ENCODE data around the gene RNF215. TPM values are rescaled to one million over a fixed set of nuclear protein-coding genes. Genes with fewer than 3 reads are reported as not detected.
"Not testable (repeated sequence)": the region's sequence is repeated elsewhere in the genome, so short reads cannot be mapped to it uniquely, and the experiment has no call there.

RNF215 gene
- total RNA-seq, 1 donor from 2014 or later = 24.5 TPM

GRCh38 chr22:30404307-30404706 lies 17.1 kb upstream of the RNF215 start:
- peak overlapping the region; percentile 9 for H3K27ac Mint-ChIP-seq (ENCODE audit: unreplicated experiment)
- Histone ChIP-seq H3K36me3 (ENCODE audit: insufficient read depth, low read length) (peaks cover 35% of the 10 kb centered on the region), H2AFZ (ENCODE audit: low read depth, low read length) (no peak overlapping the region), H3K9me3 (ENCODE audit: insufficient read depth, low read depth, low read length) (no peaks in the 10 kb centered on the region), H3K9ac (ENCODE audit: low read length) (no peak overlapping the region), H3K27me3 (ENCODE audit: insufficient read depth, low read length) (no peaks in the 10 kb centered on the region), H3K4me1 (ENCODE audit: insufficient read depth, low read length) (peaks cover 13% of the 10 kb centered on the region), H3K4me3 (ENCODE audit: insufficient read depth, low read depth, low read length) (no peak overlapping the region), H4K20me1 (ENCODE audit: insufficient read depth, low read length) (peaks cover 56% of the 10 kb centered on the region), H3K4me2 (ENCODE audit: low read length) (no peak overlapping the region), H3K27ac (ENCODE audit: low read depth, low read length) (no peak overlapping the region), H3K79me2 (ENCODE audit: insufficient read depth, low read length) (peaks cover 57% of the 10 kb centered on the region)
- H3K9me3 Mint-ChIP-seq (ENCODE audit: unreplicated experiment) = no peaks in the 10 kb centered on the region
- peaks cover 19% of the 10 kb centered on the region for H3K4me1 Mint-ChIP-seq (ENCODE audit: low read depth, unreplicated experiment)
- peaks cover 16% of the 10 kb centered on the region for H3K36me3 Mint-ChIP-seq (ENCODE audit: low read depth, unreplicated experiment)
- DNase-seq (ENCODE audit: low read depth) = no peak
- no peak for FAIRE-seq
- H3K27me3 Mint-ChIP-seq (ENCODE audit: low read depth, unreplicated experiment) = no peaks in the 10 kb centered on the region
- H3K4me3 Mint-ChIP-seq (ENCODE audit: unreplicated experiment) = no peak overlapping the region
- TF ChIP-seq CTCF (IDR thresholded peaks at IDR 0.05; ENCODE audit: insufficient read depth, low read depth, low read length) (no peak), EZH2 (IDR thresholded peaks at IDR 0.05; ENCODE audit: insufficient read depth, low read length) (no peak)

- not testable (repeated sequence) for H2AFZ ChIP-seq (ENCODE audit: low read depth, low read length); H3K27ac Mint-ChIP-seq (ENCODE audit: unreplicated experiment); H3K9me3 ChIP-seq (ENCODE audit: insufficient read depth, low read depth, low read length); H3K9me3 Mint-ChIP-seq (ENCODE audit: unreplicated experiment); H3K27me3 ChIP-seq (ENCODE audit: insufficient read depth, low read length); H3K27me3 Mint-ChIP-seq (ENCODE audit: low read depth, unreplicated experiment); H3K4me3 Mint-ChIP-seq (ENCODE audit: unreplicated experiment); DNase-seq (ENCODE audit: low read depth); H3K27ac ChIP-seq (ENCODE audit: low read depth, low read length); H3K4me3 ChIP-seq (ENCODE audit: insufficient read depth, low read depth, low read length); H3K4me2 ChIP-seq (ENCODE audit: low read length); H3K9ac ChIP-seq (ENCODE audit: low read length); FAIRE-seq
- Histone ChIP-seq H3K79me2 (ENCODE audit: insufficient read depth, low read length) (peaks cover 72% of the 10 kb centered on the region), H3K36me3 (ENCODE audit: insufficient read depth, low read length) (peaks cover 21% of the 10 kb centered on the region), H4K20me1 (ENCODE audit: insufficient read depth, low read length) (peaks cover 71% of the 10 kb centered on the region), H3K4me1 (ENCODE audit: insufficient read depth, low read length) (peaks cover 13% of the 10 kb centered on the region)
- H3K4me1 Mint-ChIP-seq (ENCODE audit: low read depth, unreplicated experiment) = peaks cover 16% of the 10 kb centered on the region
- H3K36me3 Mint-ChIP-seq (ENCODE audit: low read depth, unreplicated experiment) = peaks cover 16% of the 10 kb centered on the region
Measured at GRCh38 chr22:30402766-30403104, 15.5 kb upstream of the RNF215 start.

- Histone ChIP-seq H3K79me2 (ENCODE audit: insufficient read depth, low read length) (peaks cover 76% of the 10 kb centered on the region), H3K27me3 (ENCODE audit: insufficient read depth, low read length) (no peaks in the 10 kb centered on the region), H3K9me3 (ENCODE audit: insufficient read depth, low read depth, low read length) (no peaks in the 10 kb centered on the region), H3K27ac (ENCODE audit: low read depth, low read length) (no peak overlapping the region), H3K4me3 (ENCODE audit: insufficient read depth, low read depth, low read length) (no peak overlapping the region), H4K20me1 (ENCODE audit: insufficient read depth, low read length) (peaks cover 76% of the 10 kb centered on the region), H3K36me3 (ENCODE audit: insufficient read depth, low read length) (peaks cover 16% of the 10 kb centered on the region), H2AFZ (ENCODE audit: low read depth, low read length) (no peak overlapping the region), H3K4me2 (ENCODE audit: low read length) (peak overlapping the region; percentile 38), H3K9ac (ENCODE audit: low read length) (peak overlapping the region; percentile 4), H3K4me1 (ENCODE audit: insufficient read depth, low read length) (peaks cover 16% of the 10 kb centered on the region)
- Mint-ChIP-seq H3K27me3 (ENCODE audit: low read depth, unreplicated experiment) (no peaks in the 10 kb centered on the region), H3K27ac (ENCODE audit: unreplicated experiment) (no peak overlapping the region), H3K4me3 (ENCODE audit: unreplicated experiment) (peak overlapping the region; percentile 20), H3K36me3 (ENCODE audit: low read depth, unreplicated experiment) (peaks cover 16% of the 10 kb centered on the region), H3K4me1 (ENCODE audit: low read depth, unreplicated experiment) (peaks cover 17% of the 10 kb centered on the region), H3K9me3 (ENCODE audit: unreplicated experiment) (no peaks in the 10 kb centered on the region)
- DNase-seq (ENCODE audit: low read depth) (no peak), FAIRE-seq (no peak)
- TF ChIP-seq EZH2 (IDR thresholded peaks at IDR 0.05; ENCODE audit: insufficient read depth, low read length) (no peak), CTCF (IDR thresholded peaks at IDR 0.05; ENCODE audit: insufficient read depth, low read depth, low read length) (no peak)
Measured at GRCh38 chr22:30402028-30402765, 15.0 kb upstream of the RNF215 start.

- not testable (repeated sequence) for H3K4me3 Mint-ChIP-seq (ENCODE audit: unreplicated experiment); H3K27me3 Mint-ChIP-seq (ENCODE audit: low read depth, unreplicated experiment); H3K9me3 ChIP-seq (ENCODE audit: insufficient read depth, low read depth, low read length); H3K4me3 ChIP-seq (ENCODE audit: insufficient read depth, low read depth, low read length); H3K4me2 ChIP-seq (ENCODE audit: low read length); H3K27ac Mint-ChIP-seq (ENCODE audit: unreplicated experiment); H3K9ac ChIP-seq (ENCODE audit: low read length); H3K27ac ChIP-seq (ENCODE audit: low read depth, low read length); H3K27me3 ChIP-seq (ENCODE audit: insufficient read depth, low read length); H2AFZ ChIP-seq (ENCODE audit: low read depth, low read length); DNase-seq (ENCODE audit: low read depth); FAIRE-seq; H3K36me3 ChIP-seq (ENCODE audit: insufficient read depth, low read length); H3K9me3 Mint-ChIP-seq (ENCODE audit: unreplicated experiment)
- peaks cover 17% of the 10 kb centered on the region for H3K4me1 Mint-ChIP-seq (ENCODE audit: low read depth, unreplicated experiment)
- H3K4me1 ChIP-seq (ENCODE audit: insufficient read depth, low read length) = peaks cover 21% of the 10 kb centered on the region
- H4K20me1 ChIP-seq (ENCODE audit: insufficient read depth, low read length) = peaks cover 70% of the 10 kb centered on the region
- peaks cover 80% of the 10 kb centered on the region for H3K79me2 ChIP-seq (ENCODE audit: insufficient read depth, low read length)
- peaks cover 13% of the 10 kb centered on the region for H3K36me3 Mint-ChIP-seq (ENCODE audit: low read depth, unreplicated experiment)
Measured at GRCh38 chr22:30401024-30401423, 13.8 kb upstream of the RNF215 start.
